Neural cell (in vitro differentiated cells): ENCODE results near the gene OPRL1.

Experiments used
- CTCF ChIP-seq: fragments of 450-650 bp; IDR thresholded peaks from 2 replicates; pipeline ENCODE4 v1.5.1; 2014; ENCODE audit warnings: antibody characterized with exemption, mild to moderate bottlenecking, moderate library complexity; ENCODE audit not compliant: poor library complexity, severe bottlenecking
- EP300 ChIP-seq: fragments of 450-650 bp; conservative IDR thresholded peaks from 2 replicates; pipeline ENCODE4 v1.6.1; 2014; ENCODE audit warnings: antibody characterized with exemption, mild to moderate bottlenecking, moderate library complexity; ENCODE audit not compliant: poor library complexity, severe bottlenecking

GRCh38 chr20:64068386-64069208 is 11.3 kb upstream of the OPRL1 start:
- no peak for TF ChIP-seq CTCF
- no peak for TF ChIP-seq EP300
